ENCODE measurements around the gene POMP.

Gene POMP

GRCh38 chr13:28693605-28694491 is 34.9 kb downstream of the POMP start:
- peak; percentile 91 for DNase-seq (ENCODE audit: low read depth, low spot score)

GRCh38 chr13:28697441-28697840 is 38.5 kb downstream of the POMP start:
- DNase-seq (ENCODE audit: low read depth, low spot score), result no peak

DNA sequence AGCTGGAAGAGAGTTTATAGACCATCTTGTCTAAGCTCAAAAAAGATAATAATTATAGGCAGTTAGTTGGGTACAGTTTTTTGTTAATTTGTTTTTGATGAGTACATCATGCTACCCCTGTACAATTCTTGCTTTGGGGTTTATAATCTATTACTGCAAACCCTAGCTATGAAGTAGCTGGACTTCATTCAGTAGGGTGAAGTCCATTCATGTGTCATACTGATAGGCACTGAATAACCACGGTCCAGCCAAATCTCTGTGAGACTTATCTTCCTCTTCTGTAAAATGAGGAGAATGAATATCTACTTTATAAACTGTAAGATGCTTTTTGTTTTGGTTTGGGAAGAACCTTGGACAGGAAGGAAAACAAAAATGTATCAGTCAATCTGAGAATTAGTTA is 40.3 kb downstream of the POMP start:
- no peak for DNase-seq (ENCODE audit: low read depth, low spot score)

- peak; percentile 17 for DNase-seq (ENCODE audit: low read depth, low spot score)
These were observed 45.4 kb downstream of the POMP start for GRCh38 chr13:28704282-28704681.

- DNase-seq (ENCODE audit: low read depth, low spot score), result no peak
These were observed 46.0 kb downstream of the POMP start for GRCh38 chr13:28704919-28705318.

GRCh38 chr13:28705461-28706083 is 46.6 kb downstream of the POMP start:
- DNase-seq (ENCODE audit: low read depth, low spot score), result no peak

DNA sequence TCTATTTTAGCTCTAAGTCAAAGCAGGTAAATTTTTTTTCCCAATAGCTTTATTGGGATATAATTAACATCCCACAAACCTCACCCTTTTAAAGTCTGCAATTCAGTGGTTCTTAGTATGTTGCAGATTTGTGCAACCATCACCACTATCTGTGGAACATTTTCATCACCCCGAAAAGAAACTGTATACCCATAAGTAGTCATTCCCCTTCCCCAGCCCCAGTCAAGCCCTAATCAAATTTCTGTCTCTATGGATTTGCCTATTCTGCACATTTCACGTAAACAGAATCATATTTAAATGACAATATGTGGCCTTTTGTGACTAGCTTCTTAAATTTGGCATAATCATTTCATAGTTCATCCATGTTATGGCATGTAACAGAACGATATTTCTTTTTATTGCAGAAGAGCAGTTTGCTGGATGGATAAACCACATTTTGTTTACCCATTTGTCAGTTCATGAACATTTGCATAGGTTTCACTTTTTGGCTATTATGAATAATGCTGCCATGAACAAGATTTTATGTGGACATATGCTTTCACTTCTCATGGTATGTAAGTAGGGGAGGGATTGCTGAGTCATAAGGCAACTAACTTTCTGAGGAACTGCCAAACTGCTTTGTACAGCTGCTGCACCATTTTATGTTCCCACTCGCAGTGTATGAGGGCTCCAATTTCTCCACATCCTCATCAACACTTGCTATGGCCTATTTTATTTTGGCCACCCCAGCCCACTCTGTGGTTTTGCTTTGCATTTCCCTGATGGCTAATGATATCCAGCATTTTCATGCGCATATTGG is 48.9 kb downstream of the POMP start:
- DNase-seq (ENCODE audit: low read depth, low spot score), result no peak

DNA sequence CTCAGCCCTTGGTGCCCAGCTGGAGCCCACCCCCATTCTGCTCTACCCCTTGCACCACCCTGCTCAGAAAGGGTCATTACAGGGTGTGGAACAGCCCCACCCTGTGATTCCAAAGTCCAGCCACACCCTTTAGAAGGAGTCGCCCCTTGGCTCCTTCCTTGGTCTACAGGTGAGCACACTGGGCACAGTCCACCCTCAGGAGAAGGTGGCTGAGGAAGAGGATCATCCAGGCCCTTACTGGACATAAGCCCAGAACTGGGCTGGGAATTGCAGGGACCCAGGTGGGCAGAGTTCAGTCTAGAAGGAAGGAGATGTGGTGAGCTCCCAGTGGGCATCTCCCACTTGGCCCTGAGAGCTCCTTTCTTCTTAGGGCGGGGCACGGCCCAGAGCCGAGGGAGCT is 51.2 kb downstream of the POMP start:
- DNase-seq (ENCODE audit: low read depth, low spot score), result no peak

DNA sequence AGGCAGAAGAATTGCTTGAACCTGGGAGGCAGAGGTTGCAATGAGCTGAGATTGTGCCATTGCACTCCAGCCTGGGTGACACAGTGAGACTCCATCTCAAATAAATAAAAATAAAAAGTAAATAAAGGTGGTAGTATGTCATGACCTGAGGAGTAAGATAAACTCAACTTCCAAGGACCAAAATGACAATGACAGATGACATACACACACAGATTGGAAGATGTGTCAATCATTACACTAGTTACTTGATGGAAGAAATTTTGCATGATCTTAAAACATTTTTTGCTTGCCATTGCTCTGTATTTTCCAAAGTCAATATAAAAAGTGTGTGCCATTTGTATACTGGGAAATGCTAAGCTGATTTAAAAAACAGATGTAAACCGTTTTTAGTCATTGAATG is 55.7 kb downstream of the POMP start:
- DNase-seq (ENCODE audit: low read depth, low spot score), result no peak

GRCh38 chr13:28716511-28716910 is 57.6 kb downstream of the POMP start:
- peak; percentile 77 for DNase-seq (ENCODE audit: low read depth, low spot score)

GRCh38 chr13:28717170-28717569 is 58.2 kb downstream of the POMP start:
- no peak for DNase-seq (ENCODE audit: low read depth, low spot score)

DNA sequence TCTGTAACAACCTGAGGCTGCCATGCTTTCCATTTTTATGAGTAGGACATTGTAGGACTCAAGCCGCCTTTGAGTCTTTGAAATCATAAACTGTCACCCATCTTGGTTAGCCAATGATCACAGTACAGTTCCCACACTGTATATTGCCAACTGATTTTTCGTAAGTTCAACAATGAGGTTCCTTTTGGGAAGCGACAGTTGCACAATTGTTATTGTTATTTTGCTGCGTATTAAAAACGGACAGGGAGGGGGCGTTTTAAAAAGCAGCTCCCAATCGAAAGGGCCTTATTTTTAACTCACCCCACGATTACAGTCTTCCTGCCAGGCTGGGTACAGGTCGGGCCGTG is 59.2 kb downstream of the POMP start:
- no peak for DNase-seq (ENCODE audit: low read depth, low spot score)

GRCh38 chr13:28718543-28719226 is 59.8 kb downstream of the POMP start, which contains the start of gene SLC46A3:
Gene SLC46A3 (minus strand): TSS chr13:28718970. CDS start chr13:28717998, 972 bp downstream.
- DNase-seq (ENCODE audit: low read depth, low spot score), result peak; percentile 98

DNA sequence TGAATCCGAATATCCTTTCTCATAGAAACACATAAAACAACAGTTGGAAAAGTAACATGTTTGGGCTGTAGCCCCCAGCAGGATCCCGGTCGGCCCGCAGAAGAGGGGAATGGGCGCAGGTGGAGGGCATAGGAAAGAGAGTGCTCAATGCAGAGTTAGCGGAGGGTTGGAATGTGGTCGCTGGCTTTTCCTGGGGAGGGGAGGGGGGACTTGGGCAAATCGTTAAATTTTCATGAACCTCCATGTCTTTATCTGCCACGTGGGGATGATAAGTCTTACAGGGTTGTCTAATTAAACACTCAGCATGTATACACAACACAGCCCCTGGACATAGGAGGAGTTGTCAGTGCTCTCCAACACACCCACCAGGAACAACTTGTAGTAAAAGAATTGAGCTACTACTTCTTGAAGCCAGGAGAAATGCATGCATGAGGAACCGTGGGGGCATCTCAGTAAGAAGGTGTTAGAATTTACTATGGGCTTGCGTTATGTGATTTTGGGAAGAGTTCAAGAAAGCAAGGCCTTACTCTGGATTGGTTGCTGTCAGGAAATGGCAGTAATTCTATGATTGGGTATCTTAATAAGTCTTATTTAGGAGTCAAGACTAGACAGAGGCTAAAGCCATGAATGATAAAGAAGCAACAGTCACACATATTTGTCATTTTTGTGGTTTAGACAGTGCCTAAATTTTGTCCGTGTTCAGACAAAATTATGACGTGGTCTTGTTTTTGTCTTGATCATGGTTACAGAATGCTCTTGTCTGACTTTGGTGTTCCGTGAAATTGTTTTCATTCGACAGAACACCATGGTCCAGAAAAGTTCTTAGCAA is 60.5 kb downstream of the POMP start:
- no peak for DNase-seq (ENCODE audit: low read depth, low spot score)

- no peak for DNase-seq (ENCODE audit: low read depth, low spot score)
These were observed 64.9 kb downstream of the POMP start for GRCh38 chr13:28723806-28724205.

GRCh38 chr13:28725046-28725610 is 66.2 kb downstream of the POMP start:
- DNase-seq (ENCODE audit: low read depth, low spot score), result no peak

Data from ELF-1 (cell line).